ENCODE measurements around the gene PABPC1L2A. TPM values are rescaled to one million over a fixed set of nuclear protein-coding genes. Genes with fewer than 3 reads are reported as not detected.
A peak's percentile ranks its signal among the peaks of the same experiment; 100 is the strongest.
"Not testable (repeated sequence)": the region's sequence is repeated elsewhere in the genome, so short reads cannot be mapped to it uniquely, and the experiment has no call there.

PABPC1L2A gene
- not detected in 2 replicates for total RNA-seq (2014; rRNA removed; shearing (Covaris generic))

GRCh38 chrX:73079024-73079562 lies at the start of gene PABPC1L2A:
TSS of gene PABPC1L2A (minus strand) at chrX:73079512. CDS start at chrX:73079386, 126 bp downstream.
- DNase-seq (ENCODE audit: low spot score) = not testable (repeated sequence)

- peak; percentile 14 for DNase-seq (ENCODE audit: low spot score)
Observed at GRCh38 chrX:73127700-73128241, 48.5 kb upstream of the PABPC1L2A start.

GRCh38 chrX:73126240-73126639 lies 46.9 kb upstream of the PABPC1L2A start:
- DNase-seq (ENCODE audit: low spot score) = no peak

- DNase-seq (ENCODE audit: low spot score) = not testable (repeated sequence)
Observed at GRCh38 chrX:73099505-73099904, 20.2 kb upstream of the PABPC1L2A start.

- DNase-seq (ENCODE audit: low spot score) = not testable (repeated sequence)
Observed at GRCh38 chrX:73086766-73087165, 7.5 kb upstream of the PABPC1L2A start.

- DNase-seq (ENCODE audit: low spot score) = not testable (repeated sequence)
Observed at GRCh38 chrX:73079884-73080283, 572 bp upstream of the PABPC1L2A start.

GRCh38 chrX:73078597-73078996 lies 715 bp downstream of the PABPC1L2A start:
- DNase-seq (ENCODE audit: low spot score) = not testable (repeated sequence)

- no peak for DNase-seq (ENCODE audit: low spot score)
Observed at GRCh38 chrX:73076838-73077237, 2.5 kb downstream of the PABPC1L2A start.

- no peak for DNase-seq (ENCODE audit: low spot score)
Observed at GRCh38 chrX:73069365-73070035, 9.8 kb downstream of the PABPC1L2A start.

- no peak for DNase-seq (ENCODE audit: low spot score)
Observed at GRCh38 chrX:73068467-73069364, 10.6 kb downstream of the PABPC1L2A start.

- DNase-seq (ENCODE audit: low spot score) = not testable (repeated sequence)
Observed at GRCh38 chrX:73067761-73068466, 11.4 kb downstream of the PABPC1L2A start.

- DNase-seq (ENCODE audit: low spot score) = no peak
Observed at GRCh38 chrX:73028876-73029275, 50.4 kb downstream of the PABPC1L2A start.

Other genes with a start within 250 kb of the PABPC1L2A start
- not detected in 2 replicates for gene FAM236C, start 166.9 kb downstream of the PABPC1L2A start, total RNA-seq (2014; rRNA removed; shearing (Covaris generic))
- gene FAM236A, start 141.3 kb downstream of the PABPC1L2A start, total RNA-seq (2014; rRNA removed; shearing (Covaris generic)) = not detected in 2 replicates
- gene DMRTC1, start 135.7 kb downstream of the PABPC1L2A start, total RNA-seq (2014; rRNA removed; shearing (Covaris generic)) = not detected in 2 replicates
- not detected in 2 replicates for gene PABPC1L2B, start 76.6 kb downstream of the PABPC1L2A start, total RNA-seq (2014; rRNA removed; shearing (Covaris generic))
- gene NAP1L2, start 135.3 kb upstream of the PABPC1L2A start, total RNA-seq (2014; rRNA removed; shearing (Covaris generic)) = 0.19 and 0.60 TPM in 2 replicates

All from A172 (cell line).